ENCODE data around the gene PNPLA6. TPM values are rescaled to one million over a fixed set of nuclear protein-coding genes. Genes with fewer than 3 reads are reported as not detected.

PNPLA6 gene
- total RNA-seq, 1 experiment from 2014 or later = 75.8 TPM

DNA sequence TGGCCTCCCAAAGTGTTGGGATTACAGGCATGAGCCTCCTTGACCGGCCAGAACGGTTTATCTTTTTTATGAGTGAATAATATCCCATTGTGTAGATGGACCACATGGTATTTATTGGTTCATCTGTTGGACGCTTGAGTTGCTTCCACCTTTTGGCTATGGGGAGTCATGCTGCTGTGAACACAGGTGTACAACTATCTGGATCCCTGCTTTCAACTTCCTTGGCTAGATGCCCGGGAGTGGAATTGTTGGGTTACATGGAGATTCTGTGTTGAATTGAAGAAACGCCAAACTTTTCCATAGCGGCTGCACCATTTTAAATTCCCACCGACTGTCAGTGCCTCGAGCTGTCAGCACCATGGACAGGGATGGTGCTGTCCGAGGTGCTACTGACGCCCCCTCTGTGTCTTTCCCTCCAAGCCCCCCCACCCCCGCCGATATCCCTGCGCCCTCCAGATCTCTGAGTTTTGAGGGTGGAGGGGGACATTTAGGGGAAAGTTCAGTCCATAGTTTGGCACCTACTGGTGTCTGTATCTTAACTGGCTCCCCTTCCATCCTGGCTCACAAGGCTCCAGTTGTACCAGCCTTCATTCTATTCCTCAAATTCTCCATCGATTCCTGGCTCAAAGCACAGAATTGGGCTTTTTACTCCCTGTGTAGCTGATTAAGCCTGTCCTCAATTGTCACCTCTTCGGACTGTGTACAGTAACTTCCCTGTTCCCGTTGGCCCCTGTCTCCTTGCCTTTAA, 27.3 kb downstream of the PNPLA6 start:
- BruUV-seq (replicated peaks) = no TSS peak
- H3K4me3 Mint-ChIP-seq (ENCODE audit: unreplicated experiment) = no peak overlapping the region
- POLR2A ChIA-PET = no interaction called here
- no peak for TF ChIP-seq CTCF (IDR thresholded peaks at IDR 0.05; ENCODE audit: unreplicated experiment)
- H3K4me1 Mint-ChIP-seq (ENCODE audit: insufficient read depth, unreplicated experiment) = no peaks in the 10 kb centered on the region
- peak; percentile 54 for DNase-seq (ENCODE audit: unreplicated experiment)
- intact Hi-C loops (cut with micrococcal nuclease) = no loop called here
- CTCF ChIA-PET = interaction anchor here (0.5 to 0.7 kb wide), 4 partner anchors 94 to 1263 kb away, joined by 3 to 5 read pairs (median 3); partner anchors contain the start of gene TRAPPC5
- no peak overlapping the region for H3K27ac Mint-ChIP-seq (ENCODE audit: low read depth, unreplicated experiment)
- no peaks in the 10 kb centered on the region for H3K27me3 Mint-ChIP-seq (ENCODE audit: insufficient read depth, unreplicated experiment)
- peaks cover 17% of the 10 kb centered on the region for H3K36me3 Mint-ChIP-seq (ENCODE audit: insufficient read depth, unreplicated experiment)
- H3K9me3 Mint-ChIP-seq (ENCODE audit: unreplicated experiment) = no peaks in the 10 kb centered on the region

DNA sequence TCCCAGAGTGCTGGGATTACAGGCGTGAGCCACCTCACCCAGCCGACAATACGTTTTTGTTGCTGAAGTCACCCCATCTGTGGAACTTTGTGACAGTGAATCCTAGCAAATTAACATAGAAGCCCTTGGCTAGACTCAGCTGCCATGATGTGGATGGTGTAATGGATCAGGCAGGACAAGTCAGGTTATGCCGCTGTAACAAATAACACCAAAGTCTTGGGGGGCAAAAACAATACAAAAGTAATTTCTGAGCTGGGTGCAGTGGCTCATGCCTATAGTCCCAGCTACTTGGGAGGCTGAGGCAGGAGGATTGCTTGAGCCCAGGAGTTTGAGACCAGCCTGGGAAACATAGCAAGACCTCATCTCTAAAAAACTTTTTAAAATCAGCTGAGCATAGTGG, 29.3 kb downstream of the PNPLA6 start:
- TF ChIP-seq CTCF (IDR thresholded peaks at IDR 0.05; ENCODE audit: unreplicated experiment) = no peak
- no TSS peak for BruUV-seq (replicated peaks)
- POLR2A ChIA-PET = no interaction called here
- H3K36me3 Mint-ChIP-seq (ENCODE audit: insufficient read depth, unreplicated experiment) = peaks cover 5% of the 10 kb centered on the region
- no peak overlapping the region for H3K27ac Mint-ChIP-seq (ENCODE audit: low read depth, unreplicated experiment)
- CTCF ChIA-PET = interaction anchor here (0.6 to 2.9 kb wide), 4 partner anchors 65 to 235 kb away, joined by 3 to 22 read pairs (median 7); partner anchors contain the start of genes PET100, TRAPPC5 and XAB2
- DNase-seq (ENCODE audit: unreplicated experiment) = no peak
- no peaks in the 10 kb centered on the region for H3K27me3 Mint-ChIP-seq (ENCODE audit: insufficient read depth, unreplicated experiment)
- H3K9me3 Mint-ChIP-seq (ENCODE audit: unreplicated experiment) = no peaks in the 10 kb centered on the region
- no peak overlapping the region for H3K4me3 Mint-ChIP-seq (ENCODE audit: unreplicated experiment)
- H3K4me1 Mint-ChIP-seq (ENCODE audit: insufficient read depth, unreplicated experiment) = no peaks in the 10 kb centered on the region
- intact Hi-C loops (cut with micrococcal nuclease) = no loop called here

GRCh38 chr19:7565332-7565731, 29.8 kb downstream of the PNPLA6 start:
- no peak for DNase-seq (ENCODE audit: unreplicated experiment)
- ChIA-PET POLR2A (no interaction called here), CTCF (interaction anchor here (0.7 to 2.9 kb wide), 3 partner anchors 115 to 235 kb away, joined by 3 to 22 read pairs (median 11); partner anchors contain the start of gene TRAPPC5)
- no peak for TF ChIP-seq CTCF (IDR thresholded peaks at IDR 0.05; ENCODE audit: unreplicated experiment)
- Mint-ChIP-seq H3K9me3 (ENCODE audit: unreplicated experiment) (no peaks in the 10 kb centered on the region), H3K4me3 (ENCODE audit: unreplicated experiment) (no peak overlapping the region), H3K27ac (ENCODE audit: low read depth, unreplicated experiment) (no peak overlapping the region), H3K36me3 (ENCODE audit: insufficient read depth, unreplicated experiment) (peaks cover 5% of the 10 kb centered on the region), H3K4me1 (ENCODE audit: insufficient read depth, unreplicated experiment) (no peaks in the 10 kb centered on the region), H3K27me3 (ENCODE audit: insufficient read depth, unreplicated experiment) (no peaks in the 10 kb centered on the region)
- intact Hi-C loops (cut with micrococcal nuclease) = no loop called here
- BruUV-seq (replicated peaks) = no TSS peak

- BruUV-seq (replicated peaks) = no TSS peak
- Mint-ChIP-seq H3K4me1 (ENCODE audit: insufficient read depth, unreplicated experiment) (peaks cover 9% of the 10 kb centered on the region), H3K27ac (ENCODE audit: low read depth, unreplicated experiment) (no peak overlapping the region), H3K27me3 (ENCODE audit: insufficient read depth, unreplicated experiment) (no peaks in the 10 kb centered on the region), H3K9me3 (ENCODE audit: unreplicated experiment) (no peaks in the 10 kb centered on the region), H3K4me3 (ENCODE audit: unreplicated experiment) (no peak overlapping the region), H3K36me3 (ENCODE audit: insufficient read depth, unreplicated experiment) (no peaks in the 10 kb centered on the region)
- ChIA-PET POLR2A (interaction anchor here (0.6 to 2.8 kb wide), 10 partner anchors 18 to 267 kb away, joined by 3 to 18 read pairs (median 4); partner anchors contain the start of genes PET100, TRAPPC5 and XAB2), CTCF (interaction anchor here (0.6 to 1.1 kb wide), 5 partner anchors 26 to 810 kb away, joined by 3 to 9 read pairs (median 3); partner anchors contain the start of gene TRAPPC5)
- DNase-seq (ENCODE audit: unreplicated experiment) = no peak
- no peak for TF ChIP-seq CTCF (IDR thresholded peaks at IDR 0.05; ENCODE audit: unreplicated experiment)
- intact Hi-C loops (cut with micrococcal nuclease) = no loop called here
These were observed 35.2 kb downstream of the PNPLA6 start for GRCh38 chr19:7570761-7571160.

All from MCF 10A (cell line).